HEK293 (cell line): Measurements from ENCODE around the gene PARVA.
"Not testable (repeated sequence)": the region's sequence is repeated elsewhere in the genome, so short reads cannot be mapped to it uniquely, and the experiment has no call there.

Experiments
- CTCF ChIA-PET: fragments of 350-600 bp; formaldehyde crosslinking; extraction: SDS; loops from one replicate; lab custom pipeline; 2021; ENCODE audit warnings: antibody characterized with exemption; lab: Yijun Ruan, JAX
- POLR2A ChIA-PET: fragments of 300-600 bp; formaldehyde crosslinking; extraction: SDS; loops from one replicate; lab custom pipeline; 2020; ENCODE audit warnings: antibody characterized with exemption, inconsistent platforms; lab: Yijun Ruan, JAX
- H3K27ac ChIP-seq: fragments of 200-500 bp; sonication (Bioruptor generic); 2 replicates; pipeline ENCODE4 v1.5.1; 2014; ENCODE audit warnings: low read depth, low read length, control low read depth, inconsistent platforms; ENCODE audit errors: extremely low read depth
- H3K36me3 ChIP-seq, 2 experiments: fragments of 200-500 bp in 1 of 2; sonication (Bioruptor generic) in 1 of 2; 1 replicate in 1 of 2; 2 replicates in 1 of 2; pipeline ENCODE4 v1.5.1; 2014 to 2017; ENCODE audit warnings: inconsistent platforms in 2 of 2, low read length in 2 of 2; ENCODE audit not compliant: control insufficient read depth in 2 of 2, insufficient read depth in 1 of 2
- H3K4me1 ChIP-seq: fragments of 200-500 bp; sonication (Bioruptor generic); 2 replicates; pipeline ENCODE4 v1.5.1; 2014; ENCODE audit warnings: mild to moderate bottlenecking, low read length, inconsistent platforms; ENCODE audit not compliant: control insufficient read depth, insufficient read depth
- H3K4me3 ChIP-seq: 2 replicates; pipeline ENCODE4 v1.5.1; 2011; ENCODE audit warnings: low read depth, mild to moderate bottlenecking, control low read depth, low read length, moderate library complexity
- H3K9me3 ChIP-seq: fragments of 200-500 bp; sonication (Bioruptor generic); 2 replicates; pipeline ENCODE4 v1.5.1; 2014; ENCODE audit warnings: low read depth, low read length, inconsistent platforms; ENCODE audit not compliant: control insufficient read depth, insufficient read depth
- HOXD13 ChIP-seq: sonication (generic); formaldehyde crosslinking; IDR thresholded peaks from 2 replicates; pipeline ENCODE4 v1.8.0; 2022; ENCODE audit warnings: missing genetic modification reagents, borderline replicate concordance
- KLF16 ChIP-seq: fragments of 450-650 bp; formaldehyde crosslinking; IDR thresholded peaks from 2 replicates; pipeline ENCODE4 v1.5.1; 2017; ENCODE audit warnings: missing biosample characterization, missing genetic modification characterization
- OSR2 ChIP-seq: fragments of 450-650 bp; formaldehyde crosslinking; IDR thresholded peaks from 2 replicates; pipeline ENCODE4 v1.5.1; 2016; ENCODE audit warnings: missing biosample characterization, missing genetic modification characterization
- PRDM4 ChIP-seq: fragments of 450-650 bp; formaldehyde crosslinking; IDR thresholded peaks from 2 replicates; pipeline ENCODE4 v1.5.1; 2017; ENCODE audit warnings: missing biosample characterization, missing genetic modification characterization
- YY2 ChIP-seq: fragments of 450-650 bp; formaldehyde crosslinking; IDR thresholded peaks from 2 replicates; pipeline ENCODE4 v1.5.1; 2016; ENCODE audit warnings: missing biosample characterization, missing genetic modification characterization
- ZFP3 ChIP-seq: fragments of 450-650 bp; formaldehyde crosslinking; IDR thresholded peaks from 2 replicates; pipeline ENCODE4 v1.5.1; 2016; ENCODE audit warnings: low read depth, missing biosample characterization, missing genetic modification characterization
- ZNF140 ChIP-seq: fragments of 450-650 bp; formaldehyde crosslinking; IDR thresholded peaks from 2 replicates; pipeline ENCODE4 v1.5.1; 2016; ENCODE audit warnings: missing biosample characterization, missing genetic modification characterization
- ZNF221 ChIP-seq: fragments of 450-650 bp; formaldehyde crosslinking; IDR thresholded peaks from 2 replicates; pipeline ENCODE4 v1.5.1; 2017; ENCODE audit warnings: missing biosample characterization, missing genetic modification characterization, borderline replicate concordance
- ZNF24 ChIP-seq: fragments of 450-650 bp; formaldehyde crosslinking; IDR thresholded peaks from 2 replicates; pipeline ENCODE4 v1.5.1; 2016; ENCODE audit warnings: missing biosample characterization, missing genetic modification characterization
- ZNF354C ChIP-seq: fragments of 450-650 bp; formaldehyde crosslinking; IDR thresholded peaks from 2 replicates; pipeline ENCODE4 v1.5.1; 2016; ENCODE audit warnings: missing biosample characterization, missing genetic modification characterization, low read depth, borderline replicate concordance
- ZNF398 ChIP-seq: fragments of 450-650 bp; formaldehyde crosslinking; IDR thresholded peaks from 2 replicates; pipeline ENCODE4 v1.5.1; 2017; ENCODE audit warnings: missing biosample characterization, missing genetic modification characterization
- ZNF416 ChIP-seq: fragments of 450-650 bp; formaldehyde crosslinking; IDR thresholded peaks from 2 replicates; pipeline ENCODE4 v1.5.1; 2016; ENCODE audit warnings: missing biosample characterization, missing genetic modification characterization
- ZNF530 ChIP-seq: fragments of 450-650 bp; formaldehyde crosslinking; IDR thresholded peaks from 2 replicates; pipeline ENCODE4 v1.5.1; 2016; ENCODE audit warnings: low read depth, missing biosample characterization, missing genetic modification characterization
- ZNF626 ChIP-seq: fragments of 450-650 bp; sonication (Bioruptor Pico); formaldehyde crosslinking; IDR thresholded peaks from 2 replicates; pipeline ENCODE4 v1.5.1; 2018; ENCODE audit warnings: missing biosample characterization, missing genetic modification characterization, inconsistent platforms
- ZNF654 ChIP-seq: fragments of 450-650 bp; formaldehyde crosslinking; IDR thresholded peaks from 2 replicates; pipeline ENCODE4 v1.5.1; 2016; ENCODE audit warnings: low read depth, missing biosample characterization, missing genetic modification characterization
- ZNF791 ChIP-seq: fragments of 450-650 bp; formaldehyde crosslinking; IDR thresholded peaks from 2 replicates; pipeline ENCODE4 v1.5.1; 2016; ENCODE audit warnings: missing biosample characterization, missing genetic modification characterization
- ZNF830 ChIP-seq: fragments of 450-650 bp; IDR thresholded peaks from 2 replicates; pipeline ENCODE4 v1.5.0; 2018; ENCODE audit warnings: missing biosample characterization, missing genetic modification characterization, low read depth, mild to moderate bottlenecking, moderate library complexity
- ZNF843 ChIP-seq: fragments of 450-650 bp; formaldehyde crosslinking; IDR thresholded peaks from 2 replicates; pipeline ENCODE4 v1.5.1; 2016; ENCODE audit warnings: missing biosample characterization, missing genetic modification characterization
- TF ChIP-seq, protein P1 (sequence below): fragments of 450-650 bp; formaldehyde crosslinking; IDR thresholded peaks from 2 replicates; pipeline ENCODE4 v1.5.1; 2016; ENCODE audit warnings: missing biosample characterization, missing genetic modification characterization, borderline replicate concordance

PARVA gene

DNA sequence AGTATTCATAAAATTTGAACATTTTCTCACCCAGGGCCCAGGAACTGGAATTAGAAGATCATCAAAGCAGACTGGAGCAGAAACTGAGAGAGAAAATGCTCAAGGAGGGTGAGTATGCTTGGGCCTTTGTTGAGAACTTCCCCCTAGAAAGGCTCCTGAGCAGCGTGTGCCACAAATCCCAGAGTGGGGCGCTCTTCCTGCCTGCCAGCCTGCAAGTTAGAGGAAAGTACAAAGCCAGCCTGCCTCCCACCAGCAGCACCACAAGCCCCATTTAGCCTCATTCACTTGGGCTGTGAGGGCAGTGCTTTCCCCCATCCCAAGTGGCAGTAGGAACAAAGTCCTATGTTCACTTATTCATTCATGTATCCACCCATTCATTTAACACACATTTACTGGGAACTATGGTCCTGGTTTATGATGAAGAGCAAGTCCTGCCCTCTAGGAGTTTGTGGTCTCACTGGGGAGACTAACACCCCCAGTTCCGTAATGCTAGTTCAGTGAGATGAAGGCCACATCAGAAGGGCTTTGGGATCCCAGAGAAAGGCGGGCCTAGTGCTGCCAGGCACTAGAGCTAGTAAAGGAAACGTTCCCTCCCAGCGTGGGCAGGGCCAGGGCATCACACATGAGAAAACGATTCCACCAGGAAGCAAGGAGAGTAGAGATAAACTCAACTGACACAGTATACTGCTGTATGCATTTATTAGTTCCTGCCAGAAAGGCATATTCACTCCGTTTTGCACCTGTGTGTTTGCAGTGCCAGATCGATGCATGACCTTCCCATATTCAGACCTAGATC, 22.4 kb upstream of the PARVA start:
- TF ChIP-seq ZFP3 (tag by site-specific recombination), result no peak
- Histone ChIP-seq H3K4me1 (no peaks in the 10 kb centered on the region), H3K36me3 (no peaks in the 10 kb centered on the region), H3K27ac (no peak overlapping the region), H3K9me3 (no peaks in the 10 kb centered on the region), H3K4me3 (no peak overlapping the region)
- POLR2A ChIA-PET, result no interaction called here
- CTCF ChIA-PET, result interaction anchor here (0.6 to 0.7 kb wide), 2 partner anchors 24 to 30 kb away, joined by 3 read pairs; no protein-coding TSS in a partner anchor

DNA sequence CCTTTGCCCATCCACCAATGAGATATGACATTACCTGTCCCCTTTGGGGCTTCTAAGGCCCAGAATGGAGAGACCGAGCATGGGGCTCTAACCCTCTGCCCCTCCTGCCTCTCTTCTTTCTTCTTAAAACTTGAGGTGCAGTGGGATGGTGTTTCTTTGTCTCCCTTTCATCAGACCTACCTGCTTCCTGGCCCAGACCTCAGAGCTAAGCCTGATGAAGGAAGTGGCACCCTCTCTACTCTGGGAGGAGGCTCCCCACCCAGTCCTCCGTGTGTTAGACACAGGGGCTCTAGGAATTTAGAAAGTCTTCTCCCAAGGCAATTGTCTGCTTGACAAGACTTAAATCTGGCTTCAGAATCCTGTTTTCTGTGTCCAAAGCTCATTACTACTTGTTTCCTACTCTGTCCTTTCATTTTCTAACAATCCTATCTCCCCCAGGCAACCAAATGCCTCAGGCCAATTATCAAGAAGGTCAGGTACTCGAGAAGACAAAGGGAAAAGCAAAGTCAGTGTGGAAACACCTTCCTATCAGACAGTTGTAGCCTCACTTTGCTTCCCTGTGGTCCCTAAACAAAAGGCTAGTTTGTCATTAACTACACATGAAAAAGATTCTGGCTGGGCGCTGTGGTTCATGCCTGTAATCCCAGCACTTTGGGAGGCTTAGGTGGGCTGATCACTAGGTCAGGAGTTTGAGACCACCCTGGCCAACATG, 20.3 kb upstream of the PARVA start:
- Histone ChIP-seq H3K4me1 (no peaks in the 10 kb centered on the region), H3K27ac (no peak overlapping the region), H3K4me3 (no peak overlapping the region), H3K36me3 (no peaks in the 10 kb centered on the region), H3K9me3 (no peaks in the 10 kb centered on the region)
- ChIA-PET CTCF (interaction anchor here (0.6 kb wide), 1 partner anchor 38 kb away, joined by 3 read pairs; no protein-coding TSS in a partner anchor), POLR2A (no interaction called here)
- TF ChIP-seq ZNF654 (tag by site-specific recombination) (no peak), HOXD13 (CRISPR knock-in tag) (no peak), KLF16 (no peak), ZNF530 (tag by site-specific recombination) (no peak), ZNF843 (no peak), OSR2 (tag by site-specific recombination) (no peak)

DNA sequence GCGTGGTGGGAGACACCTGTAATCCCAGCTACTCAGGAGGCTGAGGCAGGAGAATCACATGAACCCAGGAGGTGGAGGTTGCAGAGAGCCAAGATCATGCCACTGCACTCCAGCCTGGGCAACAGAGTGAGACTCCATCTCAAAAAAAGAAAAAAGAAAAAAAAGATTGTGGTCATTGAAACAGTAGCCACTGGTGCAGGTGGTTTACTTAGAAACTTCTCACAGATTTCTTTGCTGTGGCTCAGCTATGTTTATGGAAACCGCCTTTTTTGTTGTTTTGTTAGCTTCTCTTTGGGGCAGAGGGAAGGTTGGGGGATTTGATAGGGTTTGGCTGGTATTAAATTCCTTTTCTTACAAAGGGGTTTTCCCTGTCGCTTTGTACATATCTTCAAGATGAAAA, 19.7 kb upstream of the PARVA start:
- H3K4me3 ChIP-seq, H3K36me3 ChIP-seq, H3K4me1 ChIP-seq, POLR2A ChIA-PET, H3K27ac ChIP-seq, H3K9me3 ChIP-seq: not testable (repeated sequence)
- CTCF ChIA-PET, result interaction anchor here (0.6 to 1.4 kb wide), 2 partner anchors 38 to 69 kb away, joined by 3 read pairs; no protein-coding TSS in a partner anchor

DNA sequence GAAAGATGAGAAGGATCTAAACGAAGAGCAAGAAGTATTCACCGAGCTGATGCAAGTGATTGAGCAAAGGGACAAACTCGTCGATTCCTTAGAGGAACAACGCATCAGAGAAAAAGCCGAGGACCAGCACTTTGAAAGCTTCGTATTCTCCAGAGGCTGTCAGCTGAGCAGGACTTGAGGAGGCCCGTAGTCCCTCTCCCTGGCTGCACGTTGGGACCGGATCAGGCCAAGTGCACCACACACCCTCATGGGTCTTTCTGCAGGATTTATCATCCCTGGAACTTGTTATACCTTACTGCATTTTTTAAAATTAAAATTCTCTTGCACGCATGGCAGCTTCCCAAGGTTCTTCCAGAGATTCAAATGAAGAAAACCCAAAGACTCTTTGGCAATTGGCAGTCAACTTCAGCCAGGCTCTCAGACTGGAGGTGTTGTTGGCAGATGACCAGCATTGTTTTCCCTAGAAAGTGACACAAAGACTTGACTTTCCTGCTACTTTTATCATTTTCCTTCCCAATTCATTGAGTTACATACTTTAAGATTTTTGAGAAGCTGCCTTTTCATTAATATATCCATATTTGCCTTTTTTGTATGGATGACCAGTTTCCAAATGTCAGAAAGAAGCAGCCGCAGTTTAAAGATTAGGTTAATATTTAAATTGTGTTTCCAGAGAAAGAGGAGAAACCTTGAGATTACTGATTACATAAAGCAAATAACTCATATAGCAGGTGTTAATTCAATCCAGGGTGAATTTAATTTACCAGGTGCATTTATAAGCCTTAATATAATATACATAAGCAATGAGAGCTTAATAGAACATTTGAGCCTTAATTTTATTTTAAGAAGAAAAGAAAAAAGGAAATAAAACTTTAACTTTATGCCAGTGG, 18.8 kb upstream of the PARVA start:
- ChIA-PET CTCF (interaction anchor here (1.4 kb wide), 1 partner anchor 70 kb away, joined by 3 read pairs; no protein-coding TSS in a partner anchor), POLR2A (no interaction called here)
- Histone ChIP-seq H3K9me3 (no peaks in the 10 kb centered on the region), H3K27ac (no peak overlapping the region), H3K36me3 (no peaks in the 10 kb centered on the region), H3K4me3 (no peak overlapping the region), H3K4me1 (no peaks in the 10 kb centered on the region)
- no peak for TF ChIP-seq ZNF416 (tag by site-specific recombination)
- no peak for TF ChIP-seq ZNF791 (tag by site-specific recombination)
- no peak for TF ChIP-seq ZNF221 (tag by site-specific recombination)
- TF ChIP-seq ZNF830 (tag by site-specific recombination), result no peak
- TF ChIP-seq, protein P1, sequence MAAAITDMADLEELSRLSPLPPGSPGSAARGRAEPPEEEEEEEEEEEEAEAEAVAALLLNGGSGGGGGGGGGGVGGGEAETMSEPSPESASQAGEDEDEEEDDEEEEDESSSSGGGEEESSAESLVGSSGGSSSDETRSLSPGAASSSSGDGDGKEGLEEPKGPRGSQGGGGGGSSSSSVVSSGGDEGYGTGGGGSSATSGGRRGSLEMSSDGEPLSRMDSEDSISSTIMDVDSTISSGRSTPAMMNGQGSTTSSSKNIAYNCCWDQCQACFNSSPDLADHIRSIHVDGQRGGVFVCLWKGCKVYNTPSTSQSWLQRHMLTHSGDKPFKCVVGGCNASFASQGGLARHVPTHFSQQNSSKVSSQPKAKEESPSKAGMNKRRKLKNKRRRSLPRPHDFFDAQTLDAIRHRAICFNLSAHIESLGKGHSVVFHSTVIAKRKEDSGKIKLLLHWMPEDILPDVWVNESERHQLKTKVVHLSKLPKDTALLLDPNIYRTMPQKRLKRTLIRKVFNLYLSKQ (tag by site-specific recombination), result no peak
- no peak for TF ChIP-seq YY2
- TF ChIP-seq ZNF140 (tag by site-specific recombination), result no peak
- TF ChIP-seq ZNF24 (tag by site-specific recombination), result no peak
- TF ChIP-seq ZNF626 (tag by site-specific recombination), result no peak
- TF ChIP-seq ZNF398 (tag by site-specific recombination), result no peak
- no peak for TF ChIP-seq PRDM4 (tag by site-specific recombination)
- no peak for TF ChIP-seq ZNF354C (tag by site-specific recombination)
